SU-DHL-6 (cell line): ENCODE data around the gene UCK2.

Experiments
- CTCF ChIP-seq: fragments of 200-600 bp; sonication (generic); IDR thresholded peaks from one replicate; pipeline ENCODE4 v1.5.1; 2017; ENCODE audit warnings: antibody characterized with exemption, mild to moderate bottlenecking, low read length, moderate library complexity; ENCODE audit not compliant: insufficient read depth, poor library complexity, severe bottlenecking
- EZH2phosphoT487 ChIP-seq: fragments of 200-600 bp; sonication (generic), shearing (Covaris generic); conservative IDR thresholded peaks from 2 replicates; pipeline ENCODE4 v1.6.1; 2018; ENCODE audit warnings: mild to moderate bottlenecking, antibody characterized with exemption, low read length, moderate library complexity, mixed read lengths

- TF ChIP-seq CTCF (no peak), EZH2phosphoT487 (no peak)
Measured at GRCh38 chr1:165942927-165943597, 115.6 kb downstream of the UCK2 start.
